IPS-18a (cell line): Measurements from ENCODE around the gene SH3BP4.

Experiments
- H3K27ac ChIP-seq: one replicate; pipeline ENCODE4 v1.5.1; 2013; ENCODE audit warnings: low read length
- H3K27me3 ChIP-seq: one replicate; pipeline ENCODE4 v1.6.1; 2013; ENCODE audit warnings: mild to moderate bottlenecking, low read length; ENCODE audit not compliant: control insufficient read depth, insufficient read depth
- H3K36me3 ChIP-seq: one replicate; pipeline ENCODE4 v1.6.1; 2013; ENCODE audit warnings: low read depth, low read length; ENCODE audit not compliant: control insufficient read depth
- H3K4me1 ChIP-seq: one replicate; pipeline ENCODE4 v1.6.1; 2013; ENCODE audit warnings: low read depth, low read length; ENCODE audit not compliant: control insufficient read depth
- H3K4me3 ChIP-seq: one replicate; pipeline ENCODE4 v1.5.1; 2013; ENCODE audit warnings: low read length
- H3K9ac ChIP-seq: one replicate; pipeline ENCODE4 v1.6.1; 2013; ENCODE audit warnings: mild to moderate bottlenecking, low read length, moderate library complexity
- H3K9me3 ChIP-seq: one replicate; pipeline ENCODE4 v1.6.1; 2013; ENCODE audit warnings: low read depth, low read length; ENCODE audit not compliant: control insufficient read depth

Gene SH3BP4

GRCh38 chr2:235066490-235066889 is 114.7 kb downstream of the SH3BP4 start:
- peaks cover 28% of the 10 kb centered on the region for H3K4me1 ChIP-seq
- H3K27ac ChIP-seq: no peak overlapping the region
- no peaks in the 10 kb centered on the region for H3K9me3 ChIP-seq
- H3K36me3 ChIP-seq: no peaks in the 10 kb centered on the region
- no peaks in the 10 kb centered on the region for H3K27me3 ChIP-seq
- H3K4me3 ChIP-seq: no peak overlapping the region
- H3K9ac ChIP-seq: no peak overlapping the region

GRCh38 chr2:235066895-235067294 is 115.1 kb downstream of the SH3BP4 start:
- H3K27ac ChIP-seq: no peak overlapping the region
- H3K36me3 ChIP-seq: no peaks in the 10 kb centered on the region
- no peaks in the 10 kb centered on the region for H3K9me3 ChIP-seq
- no peak overlapping the region for H3K9ac ChIP-seq
- H3K4me1 ChIP-seq: peaks cover 28% of the 10 kb centered on the region
- H3K27me3 ChIP-seq: no peaks in the 10 kb centered on the region
- H3K4me3 ChIP-seq: no peak overlapping the region

GRCh38 chr2:235068701-235069100 is 116.9 kb downstream of the SH3BP4 start:
- Histone ChIP-seq H3K4me1 (peaks cover 28% of the 10 kb centered on the region), H3K9me3 (no peaks in the 10 kb centered on the region), H3K27me3 (no peaks in the 10 kb centered on the region), H3K9ac (no peak overlapping the region), H3K27ac (no peak overlapping the region), H3K4me3 (no peak overlapping the region), H3K36me3 (no peaks in the 10 kb centered on the region)

- Histone ChIP-seq H3K9ac (peak overlapping the region; percentile 7), H3K9me3 (no peaks in the 10 kb centered on the region), H3K4me3 (peak overlapping the region; percentile 12), H3K36me3 (no peaks in the 10 kb centered on the region), H3K27me3 (no peaks in the 10 kb centered on the region), H3K27ac (peak overlapping the region; percentile 37), H3K4me1 (peaks cover 24% of the 10 kb centered on the region)
Measured at GRCh38 chr2:235070063-235070706, 118.4 kb downstream of the SH3BP4 start.

- no peaks in the 10 kb centered on the region for H3K36me3 ChIP-seq
- no peak overlapping the region for H3K9ac ChIP-seq
- no peaks in the 10 kb centered on the region for H3K27me3 ChIP-seq
- H3K9me3 ChIP-seq: no peaks in the 10 kb centered on the region
- peaks cover 21% of the 10 kb centered on the region for H3K4me1 ChIP-seq
- no peak overlapping the region for H3K27ac ChIP-seq
- H3K4me3 ChIP-seq: no peak overlapping the region
Measured at GRCh38 chr2:235073868-235074413, 122.1 kb downstream of the SH3BP4 start.

GRCh38 chr2:235077046-235077445 is 125.2 kb downstream of the SH3BP4 start:
- H3K27ac ChIP-seq: no peak overlapping the region
- H3K27me3 ChIP-seq: no peaks in the 10 kb centered on the region
- no peak overlapping the region for H3K9ac ChIP-seq
- H3K4me1 ChIP-seq: peaks cover 3% of the 10 kb centered on the region
- no peaks in the 10 kb centered on the region for H3K36me3 ChIP-seq
- no peak overlapping the region for H3K4me3 ChIP-seq
- no peaks in the 10 kb centered on the region for H3K9me3 ChIP-seq

GRCh38 chr2:235078182-235078581 is 126.4 kb downstream of the SH3BP4 start:
- H3K4me3 ChIP-seq: no peak overlapping the region
- no peak overlapping the region for H3K27ac ChIP-seq
- H3K27me3 ChIP-seq: no peaks in the 10 kb centered on the region
- H3K4me1 ChIP-seq: peaks cover 3% of the 10 kb centered on the region
- H3K36me3 ChIP-seq: no peaks in the 10 kb centered on the region
- H3K9ac ChIP-seq: no peak overlapping the region
- no peaks in the 10 kb centered on the region for H3K9me3 ChIP-seq

GRCh38 chr2:235078914-235079472 is 127.2 kb downstream of the SH3BP4 start:
- no peak overlapping the region for H3K4me3 ChIP-seq

GRCh38 chr2:235080101-235080500 is 128.3 kb downstream of the SH3BP4 start:
- no peaks in the 10 kb centered on the region for H3K9me3 ChIP-seq
- H3K27ac ChIP-seq: no peak overlapping the region
- H3K4me1 ChIP-seq: peaks cover 3% of the 10 kb centered on the region
- H3K27me3 ChIP-seq: no peaks in the 10 kb centered on the region
- H3K9ac ChIP-seq: no peak overlapping the region
- H3K36me3 ChIP-seq: no peaks in the 10 kb centered on the region
- no peak overlapping the region for H3K4me3 ChIP-seq

More at GRCh38 chr2:235078914-235079472, 127.2 kb downstream of the SH3BP4 start:
- no peak overlapping the region for H3K27ac ChIP-seq
- H3K27me3 ChIP-seq: no peaks in the 10 kb centered on the region
- no peak overlapping the region for H3K9ac ChIP-seq
- no peaks in the 10 kb centered on the region for H3K36me3 ChIP-seq
- peaks cover 3% of the 10 kb centered on the region for H3K4me1 ChIP-seq
- H3K9me3 ChIP-seq: no peaks in the 10 kb centered on the region

- no peaks in the 10 kb centered on the region for H3K27me3 ChIP-seq
- no peaks in the 10 kb centered on the region for H3K9me3 ChIP-seq
- H3K36me3 ChIP-seq: no peaks in the 10 kb centered on the region
- no peak overlapping the region for H3K27ac ChIP-seq
- H3K4me1 ChIP-seq: peaks cover 3% of the 10 kb centered on the region
- no peak overlapping the region for H3K4me3 ChIP-seq
- H3K9ac ChIP-seq: no peak overlapping the region
Measured at GRCh38 chr2:235082578-235083338, 130.9 kb downstream of the SH3BP4 start.

GRCh38 chr2:235083822-235084221 is 132.0 kb downstream of the SH3BP4 start:
- H3K36me3 ChIP-seq: no peaks in the 10 kb centered on the region
- no peaks in the 10 kb centered on the region for H3K4me1 ChIP-seq
- no peaks in the 10 kb centered on the region for H3K27me3 ChIP-seq
- no peak overlapping the region for H3K9ac ChIP-seq
- no peaks in the 10 kb centered on the region for H3K9me3 ChIP-seq
- no peak overlapping the region for H3K4me3 ChIP-seq
- no peak overlapping the region for H3K27ac ChIP-seq
